Measurements from ENCODE around the gene CYP27B1.

DNA sequence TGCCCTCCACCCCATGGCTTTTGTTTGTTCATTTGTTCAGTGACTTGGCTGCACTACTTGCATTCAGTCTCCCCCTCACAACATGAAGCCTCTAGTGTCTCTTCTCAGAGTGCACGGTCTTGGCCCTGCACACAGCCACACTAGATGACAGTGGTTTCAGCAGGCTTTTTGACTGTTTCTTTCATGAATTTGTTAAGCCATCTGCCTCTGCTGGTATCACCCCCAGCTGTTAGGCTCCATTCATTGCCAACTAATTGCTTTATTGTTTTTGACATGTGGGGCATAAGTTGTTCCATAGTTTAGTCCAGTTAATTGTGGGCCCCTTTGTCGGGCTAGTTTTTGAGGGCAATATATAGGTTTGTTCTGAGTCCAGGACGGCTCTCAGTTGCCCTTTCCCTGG is 54.2 kb downstream of the CYP27B1 start:
- TF ChIP-seq POLR2A (IDR thresholded peaks at IDR 0.05) = no peak
- TF ChIP-seq, protein P1, sequence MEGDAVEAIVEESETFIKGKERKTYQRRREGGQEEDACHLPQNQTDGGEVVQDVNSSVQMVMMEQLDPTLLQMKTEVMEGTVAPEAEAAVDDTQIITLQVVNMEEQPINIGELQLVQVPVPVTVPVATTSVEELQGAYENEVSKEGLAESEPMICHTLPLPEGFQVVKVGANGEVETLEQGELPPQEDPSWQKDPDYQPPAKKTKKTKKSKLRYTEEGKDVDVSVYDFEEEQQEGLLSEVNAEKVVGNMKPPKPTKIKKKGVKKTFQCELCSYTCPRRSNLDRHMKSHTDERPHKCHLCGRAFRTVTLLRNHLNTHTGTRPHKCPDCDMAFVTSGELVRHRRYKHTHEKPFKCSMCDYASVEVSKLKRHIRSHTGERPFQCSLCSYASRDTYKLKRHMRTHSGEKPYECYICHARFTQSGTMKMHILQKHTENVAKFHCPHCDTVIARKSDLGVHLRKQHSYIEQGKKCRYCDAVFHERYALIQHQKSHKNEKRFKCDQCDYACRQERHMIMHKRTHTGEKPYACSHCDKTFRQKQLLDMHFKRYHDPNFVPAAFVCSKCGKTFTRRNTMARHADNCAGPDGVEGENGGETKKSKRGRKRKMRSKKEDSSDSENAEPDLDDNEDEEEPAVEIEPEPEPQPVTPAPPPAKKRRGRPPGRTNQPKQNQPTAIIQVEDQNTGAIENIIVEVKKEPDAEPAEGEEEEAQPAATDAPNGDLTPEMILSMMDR (IDR thresholded peaks at IDR 0.05) = no peak
